Neural cell (in vitro differentiated cells): ENCODE results near the gene OR2T27.
"Not testable (repeated sequence)": the region's sequence is repeated elsewhere in the genome, so short reads cannot be mapped to it uniquely, and the experiment has no call there.

Experiments
- CTCF ChIP-seq: fragments of 450-650 bp; IDR thresholded peaks from 2 replicates; pipeline ENCODE4 v1.5.1; 2014; ENCODE audit warnings: antibody characterized with exemption, mild to moderate bottlenecking, moderate library complexity; ENCODE audit not compliant: poor library complexity, severe bottlenecking
- EP300 ChIP-seq: fragments of 450-650 bp; conservative IDR thresholded peaks from 2 replicates; pipeline ENCODE4 v1.6.1; 2014; ENCODE audit warnings: antibody characterized with exemption, mild to moderate bottlenecking, moderate library complexity; ENCODE audit not compliant: poor library complexity, severe bottlenecking
- EZH2 ChIP-seq: fragments of 200-600, 300-800 bp; shearing (Covaris generic), sonication (generic); IDR thresholded peaks from 2 replicates; pipeline ENCODE4 v1.6.1; 2014; ENCODE audit warnings: antibody characterized with exemption, low read length, borderline replicate concordance, mild to moderate bottlenecking; ENCODE audit not compliant: insufficient read depth, poor library complexity, severe bottlenecking
- MXI1 ChIP-seq: fragments of 450-650 bp; conservative IDR thresholded peaks from 2 replicates; pipeline ENCODE4 v1.6.1; 2014; ENCODE audit warnings: antibody characterized with exemption, mild to moderate bottlenecking; ENCODE audit not compliant: poor library complexity, severe bottlenecking
- POLR2AphosphoS5 ChIP-seq: IDR thresholded peaks from 2 replicates; pipeline ENCODE4 v1.6.1; 2012
- REST ChIP-seq: IDR thresholded peaks from 2 replicates; pipeline ENCODE4 v1.6.1; 2012; ENCODE audit warnings: borderline replicate concordance
- SMC3 ChIP-seq: fragments of 450-650 bp; conservative IDR thresholded peaks from 2 replicates; pipeline ENCODE4 v1.6.1; 2014; ENCODE audit warnings: antibody characterized with exemption, mild to moderate bottlenecking, moderate library complexity; ENCODE audit not compliant: poor library complexity
- TAF1 ChIP-seq: IDR thresholded peaks from 2 replicates; pipeline ENCODE4 v1.6.1; 2012; ENCODE audit warnings: low read depth

GRCh38 chr1:248640906-248641305, 14.4 kb downstream of the OR2T27 start:
- TF ChIP-seq POLR2AphosphoS5, CTCF, TAF1, EP300, EZH2, SMC3, MXI1, REST: not testable (repeated sequence)
